PFSK-1 (cell line): ENCODE measurements around the gene CD28.

Experiments
- POLR2AphosphoS5 ChIP-seq: IDR thresholded peaks from 2 replicates; pipeline ENCODE4 v1.6.1; 2012; ENCODE audit warnings: low read depth, mild to moderate bottlenecking, control low read depth, low read length, moderate library complexity
- REST ChIP-seq, 2 experiments: IDR thresholded peaks; 2 replicates each; pipeline versions ENCODE4 v1.6.1 to v1.8.0; 2011 to 2012; ENCODE audit warnings: low read depth in 2 of 2, low read length in 2 of 2, control low read depth in 1 of 2, inconsistent platforms in 1 of 2, mild to moderate bottlenecking in 1 of 2, moderate library complexity in 1 of 2; ENCODE audit not compliant: insufficient read depth in 1 of 2
- SIN3A ChIP-seq: IDR thresholded peaks from 2 replicates; pipeline ENCODE4 v1.6.1; 2012; ENCODE audit warnings: mild to moderate bottlenecking, low read length, moderate library complexity, borderline replicate concordance; ENCODE audit not compliant: insufficient read depth

- TF ChIP-seq POLR2AphosphoS5 = no peak
- no peak for TF ChIP-seq REST (IDR thresholded peaks at IDR 0.05; ENCODE audit: insufficient read depth in 1 of 2, low read depth in 2 of 2, low read length in 2 of 2)
- no peak for TF ChIP-seq SIN3A
Measured at GRCh38 chr2:203721781-203722300, 15.4 kb downstream of the CD28 start.
